SK-N-MC (cell line): Measurements from ENCODE around the gene ZNF184.

Experiments
- DNase-seq: peaks from one replicate; pipeline ENCODE4 v3.0.0-alpha.2; 2011; ENCODE audit warnings: low read depth, low spot score
- H3K27ac ChIP-seq: fragments of 200-600 bp; sonication (generic); 2 replicates; pipeline ENCODE4 v1.5.1; 2016; ENCODE audit warnings: mixed run types
- H3K36me3 ChIP-seq: fragments of 200-600 bp; sonication (generic); 2 replicates; pipeline ENCODE4 v1.6.1; 2017; ENCODE audit warnings: antibody characterized with exemption, low read length, mixed read lengths; ENCODE audit not compliant: insufficient read depth
- H3K4me3 ChIP-seq: fragments of 200-600 bp; sonication (generic); 2 replicates; pipeline ENCODE4 v1.5.1; 2016
- H3K9ac ChIP-seq: fragments of 200-600 bp; sonication (generic); 2 replicates; pipeline ENCODE4 v1.8.0; 2017; ENCODE audit warnings: mixed run types, mixed read lengths; ENCODE audit not compliant: insufficient read length
- H3K9me3 ChIP-seq: fragments of 200-600 bp; sonication (generic); 2 replicates; pipeline ENCODE4 v1.6.1; 2017; ENCODE audit warnings: low read depth, mild to moderate bottlenecking, antibody characterized with exemption, low read length, moderate library complexity, mixed read lengths
- EZH2 ChIP-seq: fragments of 200-600 bp; sonication (generic); IDR thresholded peaks from one replicate; pipeline ENCODE4 v1.6.1; 2017; ENCODE audit warnings: antibody characterized with exemption
- FOXP2 ChIP-seq: optimal IDR thresholded peaks from 2 replicates; pipeline ENCODE3; 2011; ENCODE audit warnings: mild to moderate bottlenecking, moderate library complexity; ENCODE audit not compliant: insufficient read depth; ENCODE audit errors: extremely low read length, control extremely low read depth
- POLR2AphosphoS5 ChIP-seq: IDR thresholded peaks from 2 replicates; pipeline ENCODE4 v1.6.1; 2012; ENCODE audit warnings: mild to moderate bottlenecking, low read depth, low read length, borderline replicate concordance

The ZNF184 gene

DNA sequence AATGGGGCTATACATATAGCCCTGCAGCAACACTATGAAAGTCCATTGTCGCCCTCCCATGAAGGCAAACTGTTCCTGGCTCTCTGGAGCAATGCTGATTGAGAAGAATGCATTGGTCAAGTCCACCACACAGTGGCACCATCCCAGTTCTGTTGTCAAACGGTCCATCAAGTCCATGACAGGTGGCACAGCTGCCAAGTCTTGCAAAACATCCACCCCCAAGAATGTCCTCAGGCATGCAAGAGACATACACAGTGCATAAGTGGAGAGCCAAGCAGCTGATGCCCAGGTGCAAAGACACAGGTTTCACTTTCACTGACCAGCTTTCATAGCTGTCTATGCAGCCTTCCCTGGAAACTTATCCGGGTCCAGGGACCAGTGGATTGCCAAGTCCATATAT lies 66.8 kb downstream of the ZNF184 start:
- Histone ChIP-seq H3K4me3 (no peak overlapping the region), H3K9ac (no peak overlapping the region)

DNA sequence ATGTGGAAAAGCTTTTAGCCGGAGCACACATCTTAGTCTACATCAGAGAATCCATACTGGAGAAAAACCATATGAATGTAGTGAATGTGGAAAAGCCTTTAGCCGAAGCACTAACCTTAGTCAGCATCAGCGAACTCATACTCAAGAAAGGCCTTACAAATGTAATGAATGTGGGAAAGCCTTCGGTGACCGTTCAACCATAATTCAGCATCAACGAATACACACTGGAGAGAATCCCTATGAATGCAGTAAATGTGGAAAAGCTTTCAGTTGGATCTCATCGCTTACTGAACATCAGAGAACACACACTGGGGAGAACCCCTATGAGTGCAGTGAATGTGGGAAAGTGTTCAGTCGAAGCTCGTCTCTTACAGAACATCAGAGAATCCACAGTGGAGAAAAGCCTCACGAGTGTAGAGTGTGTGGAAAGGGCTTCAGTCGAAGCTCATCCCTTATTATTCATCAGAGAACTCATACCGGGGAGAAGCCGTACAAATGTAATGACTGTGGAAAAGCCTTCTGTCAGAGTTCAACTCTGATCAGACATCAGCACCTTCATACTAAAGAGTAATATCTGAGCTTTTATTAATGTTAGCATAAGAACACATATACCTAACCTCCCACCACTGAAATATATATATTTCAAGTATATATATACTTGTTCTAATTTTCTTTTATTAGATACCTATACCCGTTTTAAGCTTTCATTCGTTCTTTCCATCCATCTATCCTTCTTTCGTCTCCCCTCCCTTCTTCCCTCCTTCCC lies 71.8 kb downstream of the ZNF184 start:
- H3K36me3 ChIP-seq: peaks cover 15% of the 10 kb centered on the region; the same call in 1 of the 2 replicates
- peaks cover 7% of the 10 kb centered on the region for H3K9me3 ChIP-seq

More for the DNA sequence above, 66.8 kb downstream of the ZNF184 start:
- no peak for TF ChIP-seq POLR2AphosphoS5
- H3K27ac ChIP-seq: no peak overlapping the region
- H3K9me3 ChIP-seq: peaks cover 4% of the 10 kb centered on the region
- peaks cover under 1% of the 10 kb centered on the region; the same call in 1 of the 2 replicates for H3K36me3 ChIP-seq
- no peak for DNase-seq

More for the DNA sequence above, 71.8 kb downstream of the ZNF184 start:
- TF ChIP-seq EZH2: no peak
- TF ChIP-seq POLR2AphosphoS5: no peak
- TF ChIP-seq FOXP2: no peak
- H3K4me3 ChIP-seq: no peak overlapping the region
- no peak overlapping the region for H3K27ac ChIP-seq
- no peak for DNase-seq
- H3K9ac ChIP-seq: no peak overlapping the region
